HG02973 (cell line): Measurements from ENCODE around the gene MRTFA.
"Not testable (repeated sequence)": the region's sequence is repeated elsewhere in the genome, so short reads cannot be mapped to it uniquely, and the experiment has no call there.

Source experiments
- ATAC-seq: cut with Tn5 transposase; IDR thresholded peaks from one replicate; pipeline ENCODE4 v1.9.1; 2021; ENCODE audit warnings: moderate library complexity; ENCODE audit not compliant: unreplicated experiment

Gene MRTFA

DNA sequence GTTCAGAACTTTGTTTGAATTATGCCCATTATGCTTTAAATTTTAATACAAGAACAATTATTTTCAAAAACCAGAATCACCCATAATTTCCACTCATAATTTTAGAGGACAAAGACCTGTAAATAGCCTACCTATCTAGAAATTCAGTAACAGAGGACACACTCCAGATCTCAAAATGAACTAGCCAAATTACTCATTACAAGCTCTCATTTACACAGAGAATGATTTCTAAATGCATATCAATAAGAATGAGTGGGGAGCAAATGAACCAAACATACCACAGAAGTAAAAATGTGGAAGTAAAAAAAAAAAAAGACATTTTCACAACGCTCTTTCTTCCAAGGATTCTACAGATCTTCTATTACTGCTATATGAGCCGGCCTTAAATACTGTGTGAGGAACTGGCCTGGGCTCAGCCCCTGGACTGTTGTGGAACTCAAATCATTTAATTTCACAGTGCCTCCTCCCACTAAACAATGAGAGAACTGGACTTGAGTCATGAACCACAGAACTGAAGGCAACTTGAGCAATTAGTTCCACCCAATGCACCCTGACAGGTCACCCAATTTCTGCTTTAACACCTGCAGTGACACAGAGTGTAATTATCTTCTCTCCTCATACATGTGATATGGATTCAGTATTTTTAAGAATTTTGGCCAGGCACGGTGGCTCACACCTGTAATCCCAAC, 8.0 kb downstream of the MRTFA start:
- no peak for ATAC-seq

DNA sequence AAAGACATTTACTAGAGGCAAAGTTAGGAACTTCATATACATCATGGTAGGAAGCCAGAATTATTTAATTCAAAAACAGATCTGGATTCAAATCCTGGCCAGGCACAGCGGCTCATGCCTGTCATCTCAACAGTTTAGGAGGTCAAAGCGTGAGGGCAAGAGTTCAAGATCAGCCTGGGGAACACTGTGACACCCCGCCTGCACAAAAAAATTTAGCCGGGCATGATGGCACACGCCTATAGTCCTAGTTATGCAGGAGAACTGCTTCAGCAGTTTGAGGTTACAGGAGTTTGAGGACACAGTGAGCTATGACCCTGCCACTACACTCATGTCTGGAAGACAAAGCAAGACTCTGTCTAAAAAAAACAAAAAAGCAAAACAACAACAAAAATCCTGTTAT, 8.9 kb downstream of the MRTFA start:
- ATAC-seq: no peak

DNA sequence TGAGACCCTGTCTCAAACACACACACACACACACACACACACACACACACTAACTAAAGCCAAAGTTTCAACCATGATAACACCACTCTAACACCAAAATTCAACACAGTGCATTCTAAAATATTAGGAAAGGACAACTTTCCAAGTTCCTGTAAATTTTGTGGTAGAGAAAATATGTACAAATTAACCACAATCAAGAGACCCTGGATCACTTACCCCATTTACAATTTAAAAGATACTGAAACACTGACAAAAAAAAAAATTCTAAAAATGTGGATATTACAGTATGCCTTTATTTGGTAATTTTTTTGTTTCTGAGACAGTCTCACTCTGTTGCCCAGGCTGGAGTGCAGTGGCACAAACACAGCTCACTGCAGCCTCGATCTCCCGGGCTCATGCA, 9.7 kb downstream of the MRTFA start:
- no peak for ATAC-seq

DNA sequence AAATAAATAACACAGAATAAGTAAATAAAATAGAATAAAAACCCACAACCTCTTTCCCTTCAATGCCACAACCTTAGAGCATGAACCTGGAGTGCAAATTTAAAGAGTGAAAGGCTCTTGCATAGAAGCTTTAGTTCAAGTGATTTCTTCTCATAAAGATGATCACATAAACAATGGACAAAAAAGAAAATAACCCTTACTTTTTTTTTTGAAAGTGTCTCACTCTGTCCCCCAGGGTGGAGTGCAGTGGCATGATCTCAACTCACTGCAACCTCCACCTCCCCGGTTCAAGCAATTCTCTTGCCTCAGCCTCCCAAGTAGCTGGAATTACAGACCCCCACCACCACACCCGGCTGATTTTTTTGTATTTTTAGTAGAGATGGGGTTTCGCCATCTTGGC, 10.7 kb downstream of the MRTFA start:
- ATAC-seq: not testable (repeated sequence)

DNA sequence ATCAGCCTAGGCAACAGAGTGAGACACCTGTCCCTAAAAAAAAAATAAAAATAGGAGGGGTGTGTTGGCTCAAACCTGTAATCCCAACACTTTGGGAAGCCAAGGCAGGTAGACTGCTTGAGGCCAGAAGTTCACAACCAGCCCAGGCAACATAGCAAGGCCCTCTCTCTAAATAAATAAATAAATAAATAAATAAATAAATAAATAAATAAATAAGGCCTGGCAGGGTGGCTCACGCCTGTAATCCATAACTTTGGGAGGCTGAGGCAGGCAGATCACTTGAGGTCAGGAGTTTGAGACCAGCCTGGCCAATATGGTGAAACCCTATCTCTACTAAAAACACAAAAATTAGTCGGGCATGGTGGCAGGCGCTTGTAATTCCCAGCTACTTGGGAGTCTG, 11.2 kb downstream of the MRTFA start:
- ATAC-seq: not testable (repeated sequence)

DNA sequence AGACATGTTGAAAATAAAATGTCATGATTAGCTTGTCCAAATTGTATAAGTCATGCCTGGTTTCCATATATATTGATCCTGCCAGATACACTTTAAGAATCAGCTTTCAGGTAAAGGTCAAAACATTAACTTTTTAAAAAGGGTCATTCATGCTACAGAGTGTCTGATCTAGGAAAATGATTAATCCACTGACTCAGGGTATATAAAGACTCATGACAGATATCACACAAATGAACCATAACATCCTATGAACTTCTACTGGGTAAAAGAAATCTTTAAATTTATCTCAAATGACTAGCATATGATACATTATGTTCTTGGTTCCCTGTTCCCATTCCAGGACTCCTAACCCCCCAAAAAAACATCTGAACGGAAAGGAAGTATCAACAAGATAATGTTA, 11.7 kb downstream of the MRTFA start:
- ATAC-seq: no peak

DNA sequence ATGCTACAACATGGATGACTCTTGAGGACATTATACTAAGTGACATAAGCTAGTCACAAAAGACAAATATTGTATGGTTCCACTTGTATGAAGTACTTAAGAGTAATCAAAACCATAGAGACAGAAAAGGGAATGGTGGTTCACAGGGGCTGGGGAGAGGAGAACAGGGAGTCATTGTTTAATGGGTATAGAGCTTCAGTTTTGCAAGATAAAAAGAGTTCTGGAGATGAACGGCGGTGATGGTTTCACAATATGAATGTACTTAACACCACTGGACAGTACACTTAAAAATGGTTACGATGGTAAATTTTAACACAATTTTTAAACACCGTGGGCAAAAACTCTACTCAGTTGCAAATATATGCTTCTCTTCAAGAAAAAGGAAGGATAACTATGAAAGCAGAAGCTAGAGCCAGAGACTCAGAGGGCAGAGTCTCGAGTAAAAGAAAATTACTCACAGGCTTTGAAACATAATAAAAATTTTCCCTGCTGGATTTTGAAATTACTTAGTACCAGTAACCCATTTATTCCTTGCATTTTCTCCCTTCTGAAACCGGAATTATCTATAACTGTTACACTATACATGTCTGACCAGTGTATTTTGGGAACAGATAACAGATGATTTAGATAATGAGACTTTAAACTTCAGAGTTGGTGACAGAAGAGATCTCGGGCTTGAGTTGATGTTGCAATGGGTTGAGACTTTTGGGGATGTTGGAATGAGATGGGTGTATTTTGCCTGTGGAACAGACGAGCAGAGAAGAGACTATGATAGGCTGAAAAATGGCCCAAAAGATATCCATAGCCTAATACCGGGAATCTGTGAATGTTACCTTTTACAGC, 15.0 kb downstream of the MRTFA start:
- ATAC-seq: no peak

DNA sequence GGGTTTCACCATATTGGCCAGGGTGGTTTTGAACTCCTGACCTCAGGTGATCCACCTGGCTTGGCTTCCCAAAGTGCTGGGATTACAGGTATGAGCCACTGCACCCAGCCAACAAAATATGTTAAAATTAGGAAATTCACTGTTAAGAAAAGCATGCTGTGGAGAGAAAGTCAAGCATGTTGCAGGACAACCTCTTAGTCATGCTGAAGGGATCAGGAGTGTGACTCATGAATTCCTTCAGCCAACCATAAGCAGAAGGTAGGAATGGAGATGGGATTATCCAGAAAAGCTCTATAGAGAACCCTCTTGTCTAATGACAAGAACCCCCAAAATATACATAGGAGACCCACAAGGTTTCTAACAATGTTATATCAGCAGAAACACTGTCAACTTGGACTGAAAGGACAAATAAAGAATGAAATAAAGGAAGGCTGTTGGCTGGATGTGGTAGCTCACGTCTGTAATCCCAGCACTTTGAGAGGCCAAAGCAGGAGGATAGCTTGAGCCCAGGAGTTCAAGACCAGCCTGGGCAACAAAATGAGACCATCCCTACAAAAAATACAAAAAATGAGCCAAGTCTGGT, 16.0 kb downstream of the MRTFA start:
- ATAC-seq: no peak

DNA sequence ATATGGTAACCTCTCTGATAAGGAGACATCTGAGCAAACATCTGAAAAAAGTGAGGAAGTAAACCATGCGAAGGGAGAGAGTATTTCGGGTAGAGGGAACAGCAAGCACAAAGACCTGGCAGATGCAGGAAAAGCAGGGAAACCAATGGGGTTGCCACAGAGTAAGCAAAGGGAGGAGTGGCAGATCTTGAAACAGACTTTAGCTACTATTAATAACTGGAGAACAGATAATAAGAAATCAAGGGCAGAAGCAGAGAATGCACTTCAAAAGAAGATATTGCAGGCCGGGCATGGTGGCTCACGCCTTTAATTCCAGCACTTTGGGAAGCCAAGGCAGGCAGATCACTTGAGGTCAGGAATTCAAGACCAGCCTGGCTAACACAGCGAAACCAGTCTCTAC, 18.1 kb downstream of the MRTFA start:
- ATAC-seq: no peak

DNA sequence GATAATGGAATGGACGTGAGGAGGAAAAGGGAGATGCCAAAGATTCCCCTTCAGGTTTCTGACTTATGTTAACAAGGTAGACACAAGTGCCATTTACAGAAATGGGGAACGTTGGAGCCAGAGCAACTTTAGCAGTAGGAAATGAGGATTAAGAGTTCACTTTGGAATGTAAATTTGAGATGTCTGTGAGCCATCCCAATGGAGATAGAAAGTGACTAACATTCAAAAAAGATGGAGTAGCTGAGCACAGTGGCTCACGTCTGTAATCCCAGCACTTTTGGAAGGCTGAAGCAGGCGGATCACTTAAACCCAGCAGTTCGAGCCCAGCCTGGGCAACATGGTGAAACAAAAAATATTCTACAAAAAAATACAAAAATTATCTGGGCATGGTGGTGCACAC, 19.9 kb downstream of the MRTFA start:
- ATAC-seq: no peak

DNA sequence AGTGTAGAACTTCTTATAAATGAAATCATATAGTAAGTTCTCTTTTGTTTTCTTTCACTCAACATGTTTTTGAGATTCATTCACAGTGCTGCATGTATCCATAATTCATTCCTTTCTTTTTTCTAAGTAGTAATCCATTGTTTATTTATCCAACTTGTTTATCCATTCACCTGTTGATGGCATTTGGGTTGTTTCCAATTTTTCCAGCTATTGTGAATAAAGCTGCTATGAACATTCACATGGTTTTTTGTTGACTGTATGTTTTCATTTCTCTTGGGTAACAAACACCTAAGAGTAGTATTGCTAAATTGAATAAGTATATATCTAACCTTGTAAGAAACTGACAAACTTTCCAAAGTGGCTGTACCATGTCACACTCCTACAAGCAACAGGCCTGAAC, 23.5 kb downstream of the MRTFA start:
- no peak for ATAC-seq

DNA sequence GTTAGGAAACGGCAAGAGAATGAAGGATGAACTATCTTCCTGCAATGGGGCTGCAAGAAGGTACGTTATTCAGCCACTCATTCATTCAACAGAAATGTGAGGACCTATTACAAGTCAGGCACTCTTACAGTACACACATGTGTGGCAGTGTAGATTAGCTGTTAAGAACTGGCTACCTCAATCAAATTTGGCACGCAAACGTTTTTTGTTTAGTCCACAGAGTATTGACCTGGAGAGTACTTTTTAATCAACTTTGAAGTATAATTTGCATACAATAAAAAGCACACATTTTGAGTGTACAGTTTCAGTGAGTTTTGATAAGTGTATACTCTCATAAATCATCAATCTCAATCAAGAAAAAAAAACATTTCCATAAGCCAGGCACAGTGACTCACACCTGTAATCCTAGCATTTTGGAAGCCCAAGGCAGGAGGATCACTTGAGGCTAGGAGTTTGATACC, 24.2 kb downstream of the MRTFA start:
- ATAC-seq: no peak

DNA sequence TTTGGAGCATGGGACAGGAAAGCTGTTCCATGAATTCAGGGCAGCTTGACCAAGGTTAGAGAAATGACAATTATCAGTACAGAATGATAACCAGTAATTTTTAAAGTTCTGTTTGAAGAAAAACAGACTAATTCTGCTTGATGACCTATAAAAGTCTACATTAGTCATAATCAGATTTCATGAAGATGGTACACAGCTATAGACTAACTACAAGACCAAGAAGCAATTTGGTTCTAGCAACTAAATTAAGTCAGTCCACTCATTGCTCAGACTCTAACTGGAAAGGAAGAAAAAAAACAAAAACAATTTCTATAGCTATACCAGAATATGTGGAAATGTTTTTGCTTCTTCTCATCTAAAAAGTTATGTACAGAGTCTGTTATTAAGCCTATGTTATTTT, 24.9 kb downstream of the MRTFA start:
- no peak for ATAC-seq

DNA sequence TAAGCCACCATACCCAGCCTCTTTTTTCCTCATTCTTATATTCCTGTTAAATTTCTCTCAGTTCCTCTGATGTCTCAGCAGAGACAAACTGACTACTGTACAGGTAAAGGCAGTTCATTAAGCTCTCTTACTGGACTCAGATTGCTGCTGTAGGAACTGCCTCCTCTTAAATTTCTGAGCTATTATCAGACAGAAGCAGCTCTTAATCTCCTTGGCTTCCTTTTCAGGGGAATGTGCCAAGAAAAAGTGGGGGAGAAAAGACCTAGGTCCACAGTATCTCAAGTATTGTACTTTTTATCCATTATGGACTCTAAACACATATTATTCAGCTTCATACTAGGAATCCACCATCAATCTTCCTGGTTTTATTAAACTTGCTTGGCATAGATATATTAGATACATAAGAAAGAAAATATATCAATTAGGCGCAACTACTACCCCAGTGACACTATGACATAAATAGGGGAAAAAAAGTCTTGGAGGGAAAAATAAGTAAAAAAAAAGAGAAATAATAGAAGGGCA, 26.1 kb downstream of the MRTFA start:
- ATAC-seq: no peak

DNA sequence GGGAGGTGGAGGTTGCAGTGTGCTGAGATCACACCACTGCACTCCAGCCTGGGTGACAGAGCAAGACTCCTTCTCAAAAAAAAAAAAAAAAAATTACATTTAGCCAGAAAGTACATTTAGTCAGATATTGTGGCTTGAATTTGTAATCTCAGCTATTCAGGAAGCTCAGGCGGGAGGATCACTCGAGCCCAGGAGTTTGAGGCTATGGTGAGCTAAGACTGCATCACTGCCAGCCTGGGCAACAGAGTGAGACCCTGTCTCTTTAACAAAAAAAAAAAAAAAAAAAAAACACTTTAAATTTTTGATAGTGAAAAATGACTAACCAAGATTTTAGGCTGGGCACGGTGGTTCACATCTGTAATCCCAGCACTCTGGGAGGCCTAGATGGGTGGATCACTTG, 27.3 kb downstream of the MRTFA start:
- ATAC-seq: no peak

DNA sequence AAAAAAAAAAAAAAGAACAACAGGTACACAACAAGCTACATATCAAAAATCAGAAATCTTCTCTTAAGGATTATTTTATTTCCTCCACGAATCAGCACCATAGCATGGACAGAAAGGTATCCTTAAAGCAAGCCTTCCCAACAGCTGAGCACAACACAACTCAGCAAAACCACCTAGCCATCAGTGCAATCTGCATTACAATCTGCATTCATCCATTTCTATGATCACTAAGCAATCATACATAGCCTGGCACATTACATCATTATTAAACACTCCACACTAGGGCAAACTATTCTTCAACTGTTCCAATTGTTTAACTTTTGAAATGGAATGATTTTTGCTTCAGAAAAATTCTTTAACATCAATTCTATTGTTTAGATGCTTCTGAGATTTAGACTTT, 29.0 kb downstream of the MRTFA start:
- ATAC-seq: no peak

DNA sequence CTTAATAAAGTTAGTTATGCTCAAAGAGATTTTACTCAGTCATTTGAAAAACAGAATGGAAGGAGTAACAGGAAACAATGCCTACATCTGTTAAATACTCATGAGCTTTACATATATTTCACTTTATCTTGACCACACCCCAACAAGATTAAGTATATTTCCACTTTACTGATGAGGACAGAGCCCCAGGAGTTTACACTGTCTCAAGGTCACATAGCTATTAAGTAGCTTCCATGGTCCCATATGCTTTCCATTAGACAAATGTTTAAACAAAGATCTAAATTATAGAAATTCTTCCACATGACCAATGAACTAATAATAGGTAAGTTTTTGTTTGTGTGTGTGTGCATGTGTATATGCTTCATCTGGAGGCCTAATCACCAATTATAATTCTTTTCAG, 30.2 kb downstream of the MRTFA start:
- ATAC-seq: no peak

DNA sequence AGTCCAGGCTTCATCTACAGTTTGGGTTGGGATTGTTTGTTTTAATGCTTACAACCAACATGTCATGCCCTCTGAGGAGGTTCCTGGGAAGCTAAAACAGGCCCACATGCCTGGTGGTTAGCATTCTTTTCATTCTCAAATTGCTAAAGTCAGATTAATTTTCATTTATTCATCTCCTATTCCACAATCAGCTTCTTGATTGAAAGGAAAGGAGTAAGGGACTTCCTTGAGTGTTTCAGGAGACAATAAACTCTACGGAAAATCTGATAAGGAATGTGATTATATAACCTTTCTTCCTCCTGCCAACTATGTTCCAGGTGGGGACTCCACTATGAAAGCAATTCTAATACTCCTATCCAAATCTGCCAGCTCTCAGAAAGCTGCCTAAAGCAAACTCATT, 30.8 kb downstream of the MRTFA start:
- ATAC-seq: no peak

DNA sequence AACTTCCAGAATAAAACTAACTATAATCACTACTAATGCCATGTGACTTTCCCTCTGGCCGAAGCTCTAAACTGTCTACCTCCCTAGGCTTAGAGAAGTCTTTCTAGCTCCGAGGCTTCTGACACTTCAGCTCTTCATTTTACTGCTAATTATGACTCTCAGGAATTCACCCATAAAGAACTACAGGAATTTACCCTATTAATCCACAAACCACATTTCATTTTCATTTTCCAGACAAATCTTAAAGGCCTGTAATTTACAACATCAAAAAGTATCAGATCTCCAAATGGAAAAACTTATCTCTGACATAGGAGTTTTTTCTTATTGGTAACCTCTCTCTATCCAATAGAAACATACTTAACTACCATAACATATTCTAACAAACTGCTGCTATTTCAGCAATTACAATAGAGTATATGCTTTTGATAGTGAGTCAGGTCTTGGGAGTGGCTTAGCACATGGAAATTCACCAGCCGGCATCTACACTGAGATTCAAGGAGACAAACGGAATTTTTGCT, 33.4 kb downstream of the MRTFA start:
- no peak for ATAC-seq

DNA sequence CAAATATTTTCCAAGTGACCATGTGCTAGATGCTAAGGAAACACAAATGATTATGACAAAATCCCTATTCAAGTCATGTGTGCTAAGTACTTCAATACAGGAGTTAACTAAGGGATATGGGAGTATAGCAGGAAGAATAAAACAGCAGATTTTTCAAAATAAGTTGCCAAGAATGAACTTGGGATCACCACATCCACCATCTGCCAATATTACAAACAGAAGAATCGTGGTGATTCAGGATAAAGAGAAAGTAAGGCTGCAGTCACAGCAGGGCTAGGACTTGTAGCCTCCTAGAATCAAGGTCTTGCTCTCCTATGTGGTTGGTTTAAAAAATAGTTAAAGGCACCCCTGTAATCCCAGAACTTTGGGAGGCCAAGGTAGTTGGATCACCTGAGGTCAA, 34.3 kb downstream of the MRTFA start:
- ATAC-seq: no peak

DNA sequence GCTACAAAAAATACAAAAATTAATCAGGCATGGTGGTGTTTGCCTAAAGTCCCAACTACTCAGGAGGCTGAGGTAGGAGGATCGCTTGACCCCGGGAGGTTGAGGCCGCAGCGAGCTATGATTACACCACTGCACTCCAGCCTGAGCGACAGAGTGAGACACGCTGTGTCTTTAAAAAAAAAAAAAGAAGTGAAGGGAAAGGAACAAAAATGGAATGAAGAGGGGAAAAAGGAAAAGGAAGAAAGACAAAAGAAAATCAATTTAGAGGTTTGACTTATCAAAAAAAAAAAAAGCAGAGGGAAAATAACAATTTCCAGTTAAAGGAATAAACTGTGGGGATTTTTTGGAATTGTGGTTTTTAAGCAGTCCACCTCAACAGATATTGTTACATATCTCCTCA, 36.8 kb downstream of the MRTFA start:
- no peak for ATAC-seq

DNA sequence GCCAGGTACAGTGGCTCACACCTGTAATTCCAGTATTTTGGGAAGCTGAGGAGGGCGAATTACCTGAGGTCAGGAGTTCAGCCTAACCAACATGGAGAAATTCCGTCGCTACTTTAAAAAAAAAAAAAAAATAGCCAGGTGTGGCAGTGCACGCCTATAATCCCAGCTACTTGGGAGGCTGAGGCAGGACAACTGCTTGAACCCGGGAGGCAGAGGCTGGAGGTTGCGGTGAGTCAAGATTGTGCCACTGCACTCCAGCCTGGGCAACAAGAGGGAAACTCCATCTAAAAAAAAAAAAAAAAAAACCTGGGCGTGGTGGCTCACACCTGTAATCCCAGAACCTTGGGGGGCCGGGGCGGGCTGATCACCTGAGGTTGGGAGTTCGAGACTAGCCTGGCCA, 37.8 kb downstream of the MRTFA start:
- ATAC-seq: not testable (repeated sequence)
